RWPE2 (cell line): ENCODE results near the gene ASTN2.

ENCODE experiments used
- ATAC-seq: fragments of 200-7000 bp; cut with Tn5 transposase; 3 replicates; pipeline ENCODE4 v1.9.1; 2021; ENCODE audit warnings: low read depth
- DNase-seq: peaks from one replicate; pipeline ENCODE4 v3.0.0-alpha.2; 2020; ENCODE audit warnings: low spot score
- H3K27ac ChIP-seq: fragments of 450-650 bp; 2 replicates; pipeline ENCODE4 v1.5.1; 2017; ENCODE audit warnings: mild to moderate bottlenecking; ENCODE audit not compliant: poor library complexity, severe bottlenecking
- H3K27me3 ChIP-seq: fragments of 250-450 bp; sonication (Bioruptor Pico); 2 replicates; pipeline ENCODE4 v1.5.1; 2021; ENCODE audit warnings: mild to moderate bottlenecking, moderate library complexity; ENCODE audit not compliant: insufficient read depth, poor library complexity, severe bottlenecking
- H3K36me3 ChIP-seq: fragments of 250-450 bp; sonication (Bioruptor Pico); 2 replicates; pipeline ENCODE4 v1.5.1; 2020; ENCODE audit warnings: low read depth, mild to moderate bottlenecking, moderate library complexity
- H3K4me1 ChIP-seq: fragments of 250-450 bp; sonication (Bioruptor Pico); 2 replicates; pipeline ENCODE4 v1.5.1; 2021; ENCODE audit warnings: mild to moderate bottlenecking, moderate library complexity; ENCODE audit not compliant: insufficient read depth, poor library complexity, severe bottlenecking
- H3K4me3 ChIP-seq: fragments of 250-450 bp; sonication (Bioruptor Pico); 2 replicates; pipeline ENCODE4 v1.5.1; 2021; ENCODE audit warnings: mild to moderate bottlenecking, moderate library complexity; ENCODE audit not compliant: severe bottlenecking
- H3K9me3 ChIP-seq: fragments of 250-450 bp; sonication (Bioruptor Pico); 2 replicates; pipeline ENCODE4 v1.5.1; 2021; ENCODE audit warnings: mild to moderate bottlenecking, moderate library complexity; ENCODE audit not compliant: severe bottlenecking
- CTCF ChIP-seq: fragments of 450-650 bp; IDR thresholded peaks from one replicate; pipeline ENCODE4 v1.5.1; 2017; ENCODE audit warnings: mild to moderate bottlenecking, moderate library complexity; ENCODE audit not compliant: poor library complexity, severe bottlenecking

The ASTN2 gene

GRCh38 chr9:116453785-116454184 is 961.1 kb downstream of the ASTN2 start:
- DNase-seq (no peak), ATAC-seq (no peak)
- no peak for TF ChIP-seq CTCF
- Histone ChIP-seq H3K4me3 (no peak overlapping the region), H3K27ac (no peak overlapping the region), H3K9me3 (no peaks in the 10 kb centered on the region), H3K27me3 (no peaks in the 10 kb centered on the region), H3K36me3 (no peaks in the 10 kb centered on the region), H3K4me1 (no peaks in the 10 kb centered on the region)

- no peak for ATAC-seq
- Histone ChIP-seq H3K27me3 (no peaks in the 10 kb centered on the region), H3K4me3 (no peak overlapping the region), H3K36me3 (no peaks in the 10 kb centered on the region), H3K4me1 (no peaks in the 10 kb centered on the region), H3K27ac (no peak overlapping the region), H3K9me3 (no peaks in the 10 kb centered on the region)
- TF ChIP-seq CTCF, result no peak
- no peak for DNase-seq
Observed at GRCh38 chr9:116452634-116453033, 962.2 kb downstream of the ASTN2 start.

GRCh38 chr9:116452227-116452626 is 962.6 kb downstream of the ASTN2 start:
- ATAC-seq (no peak), DNase-seq (no peak)
- no peaks in the 10 kb centered on the region for H3K27me3 ChIP-seq
- H3K9me3 ChIP-seq, result no peaks in the 10 kb centered on the region
- no peaks in the 10 kb centered on the region for H3K36me3 ChIP-seq
- no peak overlapping the region for H3K4me3 ChIP-seq
- no peaks in the 10 kb centered on the region for H3K4me1 ChIP-seq
- no peak overlapping the region for H3K27ac ChIP-seq
- TF ChIP-seq CTCF, result no peak

- ATAC-seq (no peak), DNase-seq (no peak)
- Histone ChIP-seq H3K27me3 (no peaks in the 10 kb centered on the region), H3K9me3 (no peaks in the 10 kb centered on the region), H3K27ac (no peak overlapping the region), H3K4me1 (no peaks in the 10 kb centered on the region), H3K36me3 (no peaks in the 10 kb centered on the region), H3K4me3 (no peak overlapping the region)
- no peak for TF ChIP-seq CTCF
Observed at GRCh38 chr9:116451500-116452115, 963.2 kb downstream of the ASTN2 start.

GRCh38 chr9:116450378-116451139 is 964.3 kb downstream of the ASTN2 start:
- ATAC-seq, result no peak
- H3K9me3 ChIP-seq, result no peaks in the 10 kb centered on the region
- H3K4me3 ChIP-seq, result no peak overlapping the region
- no peak for TF ChIP-seq CTCF
- no peak for DNase-seq
- no peak overlapping the region for H3K27ac ChIP-seq
- H3K4me1 ChIP-seq, result no peaks in the 10 kb centered on the region
- H3K27me3 ChIP-seq, result no peaks in the 10 kb centered on the region
- H3K36me3 ChIP-seq, result no peaks in the 10 kb centered on the region
